GM19099 (cell line): ENCODE data around the gene TBL3.
A peak's percentile ranks its signal among the peaks of the same experiment; 100 is the strongest.

Source experiments
- POLR2A ChIP-seq: IDR thresholded peaks from 3 replicates; pipeline ENCODE4 v1.6.1; 2011; ENCODE audit warnings: low read depth; ENCODE audit not compliant: insufficient read length; ENCODE audit errors: extremely low read depth

Gene TBL3

GRCh38 chr16:1983544-1984346, 11.9 kb downstream of the TBL3 start, which contains the start of gene GFER:
TSS of gene GFER (plus strand) at chr16:1984193. CDS start at chr16:1984219, 26 bp downstream.
- peak; percentile 93 for TF ChIP-seq POLR2A

- TF ChIP-seq POLR2A = no peak
Observed at GRCh38 chr16:1984347-1985225, 12.7 kb downstream of the TBL3 start.

GRCh38 chr16:1985466-1986150, 13.8 kb downstream of the TBL3 start:
- no peak for TF ChIP-seq POLR2A

GRCh38 chr16:1987198-1987597, 15.3 kb downstream of the TBL3 start:
- no peak for TF ChIP-seq POLR2A

- no peak for TF ChIP-seq POLR2A
Observed at GRCh38 chr16:1989209-1990100, 17.6 kb downstream of the TBL3 start, which contains the start of gene SYNGR3. TSS of gene SYNGR3 (plus strand) at chr16:1989970. CDS start at chr16:1990103, 133 bp downstream.

- TF ChIP-seq POLR2A = no peak
Observed at GRCh38 chr16:1990101-1990350, 18.2 kb downstream of the TBL3 start.

GRCh38 chr16:1990351-1991134, 18.7 kb downstream of the TBL3 start:
- peak; percentile 35 for TF ChIP-seq POLR2A

- TF ChIP-seq POLR2A = peak; percentile 67
Observed at GRCh38 chr16:1991135-1991551, 19.3 kb downstream of the TBL3 start.

- no peak for TF ChIP-seq POLR2A
Observed at GRCh38 chr16:1991588-1991947, 19.7 kb downstream of the TBL3 start.

- peak; percentile 75 for TF ChIP-seq POLR2A
Observed at GRCh38 chr16:1991948-1992703, 20.3 kb downstream of the TBL3 start.

- no peak for TF ChIP-seq POLR2A
Observed at GRCh38 chr16:1992704-1993317, 21.0 kb downstream of the TBL3 start.

GRCh38 chr16:1993731-1994131, 21.9 kb downstream of the TBL3 start:
- no peak for TF ChIP-seq POLR2A

- no peak for TF ChIP-seq POLR2A
Observed at GRCh38 chr16:1997494-1998359, 25.9 kb downstream of the TBL3 start.
